Fibroblast of lung (primary cell): ENCODE measurements around the gene BTLA. TPM values are rescaled to one million over a fixed set of nuclear protein-coding genes. Genes with fewer than 3 reads are reported as not detected.

Experiments used
- DNase-seq, 2 donors: peaks; one replicate each; pipeline versions ENCODE4 v3.0.0 to v3.0.0-alpha.2; 2010; ENCODE audit warnings: low read depth in 2 of 2
- H2AFZ ChIP-seq: 2 replicates; pipeline ENCODE4 v1.5.1; 2012; ENCODE audit warnings: low read length, control low read depth, inconsistent platforms
- H3K27ac ChIP-seq: 2 replicates; pipeline ENCODE4 v1.5.1; 2011; ENCODE audit warnings: low read length, control low read depth; ENCODE audit not compliant: insufficient read depth
- H3K27me3 ChIP-seq: 2 replicates; pipeline ENCODE4 v1.5.1; 2011; ENCODE audit warnings: mild to moderate bottlenecking, low read length; ENCODE audit not compliant: control insufficient read depth, insufficient read depth
- H3K36me3 ChIP-seq: 2 replicates; pipeline ENCODE4 v1.5.1; 2011; ENCODE audit warnings: low read length; ENCODE audit not compliant: control insufficient read depth, insufficient read depth
- H3K4me1 ChIP-seq: 2 replicates; pipeline ENCODE4 v1.5.1; 2011; ENCODE audit warnings: low read length; ENCODE audit not compliant: control insufficient read depth, insufficient read depth; ENCODE audit errors: extremely low read depth
- H3K4me2 ChIP-seq: 2 replicates; pipeline ENCODE4 v1.5.1; 2011; ENCODE audit warnings: low read length, control low read depth; ENCODE audit not compliant: insufficient read depth; ENCODE audit errors: extremely low read depth
- H3K4me3 ChIP-seq, 4 experiments: fragments of 200-600 bp in 1 of 4; sonication (generic) in 1 of 4; replicated peaks in 1 of 4; 2 replicates each; pipeline ENCODE4 v1.5.1; 2011 to 2016; ENCODE audit warnings: low read length in 4 of 4, low read depth in 3 of 4, mild to moderate bottlenecking in 3 of 4, control low read depth in 2 of 4, inconsistent platforms in 1 of 4, mixed read lengths in 1 of 4; ENCODE audit not compliant: insufficient read depth in 1 of 4; ENCODE audit errors: control extremely low read depth in 1 of 4
- H3K79me2 ChIP-seq: 2 replicates; pipeline ENCODE4 v1.5.1; 2012; ENCODE audit warnings: mild to moderate bottlenecking, low read length, inconsistent platforms; ENCODE audit not compliant: control insufficient read depth, insufficient read depth
- H3K9ac ChIP-seq: 2 replicates; pipeline ENCODE4 v1.5.1; 2011; ENCODE audit warnings: mild to moderate bottlenecking, low read length, control low read depth; ENCODE audit not compliant: insufficient read depth
- H3K9me3 ChIP-seq: 2 replicates; pipeline ENCODE4 v1.5.1; 2012; ENCODE audit warnings: low read depth, low read length; ENCODE audit not compliant: control insufficient read depth, insufficient read depth
- H4K20me1 ChIP-seq: 2 replicates; pipeline ENCODE4 v1.5.1; 2011; ENCODE audit warnings: low read length; ENCODE audit not compliant: control insufficient read depth, insufficient read depth; ENCODE audit errors: extremely low read depth
- EZH2 ChIP-seq: IDR thresholded peaks from 2 replicates; pipeline ENCODE4 v1.5.1; 2012; ENCODE audit warnings: low read length, control low read depth, mild to moderate bottlenecking; ENCODE audit errors: missing control alignments
- polyA minus RNA-seq: library from RNA; depleted of rRNA, polyadenylated mRNA; stranded (reverse); fragments of >200 nt; gene quantifications from 2 replicates; pipeline ENCODE4 v1.2.3, GENCODE V29; 2011; ENCODE audit warnings: low replicate concordance
- polyA plus RNA-seq, 2 donors: library from polyadenylated mRNA; depleted of rRNA in 1 of 2; stranded (reverse) in 1 of 2; unstranded in 1 of 2; fragments of >200 nt; gene quantifications; 2 replicates each; pipeline ENCODE4 v1.2.1, GENCODE V29; 2011 to 2012; ENCODE audit warnings: missing spikeins in 1 of 2
- total RNA-seq: library from RNA; depleted of rRNA; stranded (reverse); fragments of >200 nt; gene quantifications from 2 replicates; pipeline ENCODE4 v1.2.1, GENCODE V29; 2014
- TF ChIP-seq, protein P1 (sequence below), 2 donors: IDR thresholded peaks in 1 of 2; conservative IDR thresholded peaks in 1 of 2; 1 replicate in 1 of 2; 2 replicates in 1 of 2; pipeline ENCODE4 v1.5.1; 2011 to 2012; ENCODE audit warnings: low read length in 2 of 2, control low read depth in 1 of 2, inconsistent platforms in 1 of 2, low read depth in 1 of 2, mild to moderate bottlenecking in 1 of 2

Gene BTLA, protein sequence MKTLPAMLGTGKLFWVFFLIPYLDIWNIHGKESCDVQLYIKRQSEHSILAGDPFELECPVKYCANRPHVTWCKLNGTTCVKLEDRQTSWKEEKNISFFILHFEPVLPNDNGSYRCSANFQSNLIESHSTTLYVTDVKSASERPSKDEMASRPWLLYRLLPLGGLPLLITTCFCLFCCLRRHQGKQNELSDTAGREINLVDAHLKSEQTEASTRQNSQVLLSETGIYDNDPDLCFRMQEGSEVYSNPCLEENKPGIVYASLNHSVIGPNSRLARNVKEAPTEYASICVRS
- total RNA-seq (under 0.01 TPM in 1 of 2 replicates, not detected in the other), polyA plus RNA-seq (not detected in 2 replicates), polyA minus RNA-seq (not detected in 2 replicates)
- not detected in 2 replicates for polyA plus RNA-seq (2012)

DNA sequence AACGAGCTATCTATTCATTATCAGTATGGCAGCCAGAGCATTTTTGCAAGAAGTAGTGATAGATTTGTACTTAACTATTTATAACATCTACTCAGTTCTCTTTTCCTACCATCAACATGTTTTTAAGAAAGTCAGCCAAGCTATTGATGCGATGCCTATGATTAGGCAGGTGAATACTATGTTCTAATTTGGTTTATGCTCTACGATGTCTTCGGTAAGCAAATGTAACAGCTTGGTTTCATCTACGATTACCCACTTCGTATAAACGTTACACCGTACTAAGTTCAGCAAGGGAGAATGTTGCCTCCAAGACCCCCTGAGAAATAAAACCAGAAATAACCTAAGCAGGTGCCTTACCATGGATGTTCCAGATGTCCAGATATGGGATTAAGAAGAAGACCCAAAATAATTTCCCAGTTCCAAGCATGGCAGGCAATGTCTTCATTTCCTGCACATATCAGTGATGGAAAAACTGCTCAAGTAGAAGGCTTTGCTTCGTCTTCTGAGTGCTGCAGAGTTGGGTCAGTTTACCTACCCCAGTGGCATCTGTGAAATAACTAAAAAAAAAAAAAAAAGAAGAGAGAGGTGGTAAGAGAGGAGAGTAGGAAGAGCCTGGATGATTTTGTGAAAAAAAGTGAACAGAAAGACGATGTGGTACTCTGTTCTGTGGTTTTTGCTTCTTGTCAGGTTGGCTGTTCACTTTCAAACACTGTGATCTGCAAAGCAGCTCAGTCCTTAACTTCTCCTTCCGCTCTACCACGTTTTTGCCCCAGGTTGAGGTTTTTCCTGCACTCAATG, at the start of gene BTLA:
Gene BTLA (minus strand): TSS at position 559 of the 798 bp plus-strand sequence. CDS start 114 bp downstream, at position 445.
- Histone ChIP-seq H3K27me3 (no peaks in the 10 kb centered on the region), H3K79me2 (no peaks in the 10 kb centered on the region), H3K4me1 (no peaks in the 10 kb centered on the region), H3K9ac (no peak within 1 kb of the TSS), H3K36me3 (no peaks in the 10 kb centered on the region), H4K20me1 (no peaks in the 10 kb centered on the region), H3K4me2 (no peak within 1 kb of the TSS), H3K27ac (no peak within 1 kb of the TSS), H3K4me3 (no peak within 1 kb of the TSS), H2AFZ (no peak within 1 kb of the TSS), H3K9me3 (no peaks in the 10 kb centered on the region)
- no peak for DNase-seq
- TF ChIP-seq, protein P1, sequence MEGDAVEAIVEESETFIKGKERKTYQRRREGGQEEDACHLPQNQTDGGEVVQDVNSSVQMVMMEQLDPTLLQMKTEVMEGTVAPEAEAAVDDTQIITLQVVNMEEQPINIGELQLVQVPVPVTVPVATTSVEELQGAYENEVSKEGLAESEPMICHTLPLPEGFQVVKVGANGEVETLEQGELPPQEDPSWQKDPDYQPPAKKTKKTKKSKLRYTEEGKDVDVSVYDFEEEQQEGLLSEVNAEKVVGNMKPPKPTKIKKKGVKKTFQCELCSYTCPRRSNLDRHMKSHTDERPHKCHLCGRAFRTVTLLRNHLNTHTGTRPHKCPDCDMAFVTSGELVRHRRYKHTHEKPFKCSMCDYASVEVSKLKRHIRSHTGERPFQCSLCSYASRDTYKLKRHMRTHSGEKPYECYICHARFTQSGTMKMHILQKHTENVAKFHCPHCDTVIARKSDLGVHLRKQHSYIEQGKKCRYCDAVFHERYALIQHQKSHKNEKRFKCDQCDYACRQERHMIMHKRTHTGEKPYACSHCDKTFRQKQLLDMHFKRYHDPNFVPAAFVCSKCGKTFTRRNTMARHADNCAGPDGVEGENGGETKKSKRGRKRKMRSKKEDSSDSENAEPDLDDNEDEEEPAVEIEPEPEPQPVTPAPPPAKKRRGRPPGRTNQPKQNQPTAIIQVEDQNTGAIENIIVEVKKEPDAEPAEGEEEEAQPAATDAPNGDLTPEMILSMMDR (conservative IDR thresholded peaks at IDR 0.05 in 1 of 2, IDR thresholded peaks at IDR 0.05 in 1 of 2; ENCODE audit: low read depth in 1 of 2, low read length in 2 of 2), result no peak
- TF ChIP-seq EZH2, result no peak

DNA sequence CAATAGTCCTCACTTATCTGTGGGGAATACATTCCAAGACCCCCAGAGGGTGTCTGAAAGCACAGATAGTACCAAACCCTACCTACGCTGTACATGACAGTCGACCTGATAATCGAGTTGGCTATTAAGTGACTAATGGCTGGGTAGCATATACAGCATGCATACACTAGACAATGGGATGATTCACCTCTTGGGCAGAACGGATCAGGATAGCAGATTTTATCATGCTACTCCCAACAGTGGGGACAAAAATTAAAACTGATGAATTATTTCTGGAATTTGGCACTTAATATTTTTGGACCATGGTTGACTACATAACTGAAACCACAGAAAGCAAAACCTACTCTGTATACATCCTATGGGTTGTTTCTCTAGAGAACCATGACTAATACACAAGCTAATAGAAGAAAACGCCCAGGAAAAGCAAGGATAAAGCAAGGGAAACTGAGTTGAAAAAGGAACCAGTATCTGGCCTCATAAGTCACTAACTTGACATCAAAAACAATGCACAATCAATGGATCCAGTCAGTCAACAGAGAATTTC, 47.0 kb upstream of the BTLA start:
- no peak overlapping the region for H3K4me3 ChIP-seq
- no peaks in the 10 kb centered on the region for H3K27me3 ChIP-seq
- H2AFZ ChIP-seq, result no peak overlapping the region
- DNase-seq, result peak in 1 of 2 donors; percentile 16
- no peaks in the 10 kb centered on the region for H4K20me1 ChIP-seq
- no peak overlapping the region for H3K4me2 ChIP-seq
- no peaks in the 10 kb centered on the region for H3K79me2 ChIP-seq
- peaks cover 4% of the 10 kb centered on the region for H3K36me3 ChIP-seq
- H3K9ac ChIP-seq, result no peak overlapping the region
- H3K27ac ChIP-seq, result no peak overlapping the region
- TF ChIP-seq EZH2, result no peak
- TF ChIP-seq, protein P1 (conservative IDR thresholded peaks at IDR 0.05 in 1 of 2, IDR thresholded peaks at IDR 0.05 in 1 of 2; ENCODE audit: low read depth in 1 of 2, low read length in 2 of 2), result no peak
- no peaks in the 10 kb centered on the region for H3K4me1 ChIP-seq
- H3K9me3 ChIP-seq, result no peaks in the 10 kb centered on the region
